ENCODE data around the gene SCRT2. TPM values are rescaled to one million over a fixed set of nuclear protein-coding genes. Genes with fewer than 3 reads are reported as not detected.

Gene SCRT2
- total RNA-seq, 1 experiment from 2014 or later = not detected

- no peak for DNase-seq (ENCODE audit: low read depth)
Measured at GRCh38 chr20:672963-673602, 2.5 kb downstream of the SCRT2 start.

GRCh38 chr20:671252-672030 lies 4.2 kb downstream of the SCRT2 start:
- DNase-seq (ENCODE audit: low read depth) = no peak

- no peak for DNase-seq (ENCODE audit: low read depth)
Measured at GRCh38 chr20:669573-669972, 6.0 kb downstream of the SCRT2 start.

GRCh38 chr20:668638-669037 lies 7.0 kb downstream of the SCRT2 start:
- no peak for DNase-seq (ENCODE audit: low read depth)

GRCh38 chr20:668050-668449 lies 7.6 kb downstream of the SCRT2 start:
- DNase-seq (ENCODE audit: low read depth) = no peak

- no peak for DNase-seq (ENCODE audit: low read depth)
Measured at GRCh38 chr20:667351-668034, 8.1 kb downstream of the SCRT2 start.

GRCh38 chr20:666877-667276 lies 8.7 kb downstream of the SCRT2 start:
- no peak for DNase-seq (ENCODE audit: low read depth)

- no peak for DNase-seq (ENCODE audit: low read depth)
Measured at GRCh38 chr20:665276-665675, 10.3 kb downstream of the SCRT2 start.

GRCh38 chr20:664576-664975 lies 11.0 kb downstream of the SCRT2 start:
- DNase-seq (ENCODE audit: low read depth) = no peak

GRCh38 chr20:664151-664550 lies 11.5 kb downstream of the SCRT2 start:
- no peak for DNase-seq (ENCODE audit: low read depth)

GRCh38 chr20:663315-664090 lies 12.1 kb downstream of the SCRT2 start:
- no peak for DNase-seq (ENCODE audit: low read depth)

- no peak for DNase-seq (ENCODE audit: low read depth)
Measured at GRCh38 chr20:662277-663192, 13.1 kb downstream of the SCRT2 start.

GRCh38 chr20:661474-662270 lies 13.9 kb downstream of the SCRT2 start:
- no peak for DNase-seq (ENCODE audit: low read depth)

- DNase-seq (ENCODE audit: low read depth) = no peak
Measured at GRCh38 chr20:658731-659291, 16.8 kb downstream of the SCRT2 start.

GRCh38 chr20:658202-658601 lies 17.4 kb downstream of the SCRT2 start:
- DNase-seq (ENCODE audit: low read depth) = no peak

GRCh38 chr20:655726-656624 lies 19.6 kb downstream of the SCRT2 start:
- no peak for DNase-seq (ENCODE audit: low read depth)

GRCh38 chr20:654417-654750 lies 21.2 kb downstream of the SCRT2 start:
- no peak for DNase-seq (ENCODE audit: low read depth)

- no peak for DNase-seq (ENCODE audit: low read depth)
Measured at GRCh38 chr20:653590-654416, 21.8 kb downstream of the SCRT2 start.
